ENCODE data around the gene MSX1. TPM values are rescaled to one million over a fixed set of nuclear protein-coding genes. Genes with fewer than 3 reads are reported as not detected.
A peak's percentile ranks its signal among the peaks of the same experiment; 100 is the strongest.

MSX1 gene
- total and polyA plus RNA-seq, 2 of the 13 experiments (the other 11 are each of a cell fraction or from before 2014, with no cell fraction given), result 12.1 to 14.9 TPM

DNA sequence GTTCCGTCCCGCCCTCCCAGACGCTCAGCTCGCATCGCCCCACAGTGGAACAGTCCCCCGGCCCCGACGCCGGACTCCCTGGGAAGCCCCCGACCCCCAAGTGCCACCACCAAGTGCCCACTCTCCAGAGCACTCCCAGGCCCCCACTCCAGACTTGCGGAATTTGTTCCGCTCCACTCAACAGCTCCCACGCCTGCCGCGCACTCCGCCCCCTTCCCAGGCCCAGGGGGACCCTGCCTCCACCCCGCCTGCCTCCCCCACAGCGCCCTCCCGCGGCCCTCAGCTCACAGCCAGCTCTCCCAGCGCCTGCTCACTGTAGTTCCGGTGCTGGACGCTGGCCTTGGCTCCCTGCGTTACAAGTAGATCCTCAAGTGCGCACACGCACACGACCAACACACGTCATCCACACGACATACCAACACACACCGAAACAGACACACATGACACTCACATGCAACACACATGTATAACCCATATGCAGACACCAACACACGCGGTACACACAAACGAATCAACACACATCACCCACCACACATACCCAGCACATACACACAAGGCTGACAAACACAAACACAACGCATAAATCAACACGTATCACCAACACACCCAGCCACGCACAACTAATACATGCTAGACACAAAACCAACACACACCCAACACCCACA, 8.0 kb downstream of the MSX1 start:
- H3K79me2 ChIP-seq (ENCODE audit: insufficient read depth, low read length), result no peaks in the 10 kb centered on the region
- FAIRE-seq (no peak), DNase-seq (ENCODE audit: low spot score) (no peak), ATAC-seq (peak; percentile 22)
- no peak overlapping the region for H3K9ac ChIP-seq (ENCODE audit: insufficient read depth, low read depth, low read length)
- H3K4me1 ChIP-seq (ENCODE audit: insufficient read depth, low read length), result peaks cover 9% of the 10 kb centered on the region; the same call in 1 of the 2 replicates
- no peak overlapping the region for H3K4me2 ChIP-seq (ENCODE audit: low read depth, low read length)
- no peak overlapping the region for H2AFZ ChIP-seq (ENCODE audit: low read length)
- no peak overlapping the region for H3K4me3 ChIP-seq (replicated peaks in 1 of 3; ENCODE audit: insufficient read depth in 1 of 3, low read depth in 2 of 3, low read length in 3 of 3)
- no peak overlapping the region for H3K27ac ChIP-seq (ENCODE audit: extremely low read length, insufficient read depth, low read length)
- intact Hi-C loops (cut with micrococcal nuclease; ENCODE audit: unreplicated experiment) (loop anchor here (10.0 kb wide), 1 partner anchor 323 kb away; the partner anchor contains the start of gene STX18), in situ Hi-C loops (cut with HindIII; ENCODE audit: extremely low pct_ligation_motif_present, low pct_unique_long_range_greater_than_20kb) (no loop called here)
- CTCF ChIA-PET (ENCODE audit: low intra/inter-chr PET ratio, low total read pairs), result no interaction called here
- no TSS peak for BruUV-seq (replicated peaks)
- peaks cover 0 to 41% of the 10 kb centered on the region in 2 experiments for H3K27me3 ChIP-seq (ENCODE audit: control insufficient read depth in 1 of 2, insufficient read depth in 2 of 2, low read length in 2 of 2)
- peaks cover 4 to 8% of the 10 kb centered on the region in 2 experiments; a peak in 3 of 5 replicates for H3K36me3 ChIP-seq (replicated peaks in 1 of 2; ENCODE audit: control insufficient read depth in 1 of 2, insufficient read depth in 2 of 2, low read length in 2 of 2)
- no peaks in the 10 kb centered on the region for H4K20me1 ChIP-seq (ENCODE audit: insufficient read depth, low read length)
- 76% methylated on average over 21 of the region's 36 CpGs for WGBS (ENCODE audit: low lambda C conversion rate)
- POLR2A ChIA-PET, result no interaction called here
- H3K9me3 ChIP-seq (ENCODE audit: low read length), result no peaks in the 10 kb centered on the region
- no peak for TF ChIP-seq ZNF792 (CRISPR knock-in tag; IDR thresholded peaks at IDR 0.05)
- TF ChIP-seq, protein P1, sequence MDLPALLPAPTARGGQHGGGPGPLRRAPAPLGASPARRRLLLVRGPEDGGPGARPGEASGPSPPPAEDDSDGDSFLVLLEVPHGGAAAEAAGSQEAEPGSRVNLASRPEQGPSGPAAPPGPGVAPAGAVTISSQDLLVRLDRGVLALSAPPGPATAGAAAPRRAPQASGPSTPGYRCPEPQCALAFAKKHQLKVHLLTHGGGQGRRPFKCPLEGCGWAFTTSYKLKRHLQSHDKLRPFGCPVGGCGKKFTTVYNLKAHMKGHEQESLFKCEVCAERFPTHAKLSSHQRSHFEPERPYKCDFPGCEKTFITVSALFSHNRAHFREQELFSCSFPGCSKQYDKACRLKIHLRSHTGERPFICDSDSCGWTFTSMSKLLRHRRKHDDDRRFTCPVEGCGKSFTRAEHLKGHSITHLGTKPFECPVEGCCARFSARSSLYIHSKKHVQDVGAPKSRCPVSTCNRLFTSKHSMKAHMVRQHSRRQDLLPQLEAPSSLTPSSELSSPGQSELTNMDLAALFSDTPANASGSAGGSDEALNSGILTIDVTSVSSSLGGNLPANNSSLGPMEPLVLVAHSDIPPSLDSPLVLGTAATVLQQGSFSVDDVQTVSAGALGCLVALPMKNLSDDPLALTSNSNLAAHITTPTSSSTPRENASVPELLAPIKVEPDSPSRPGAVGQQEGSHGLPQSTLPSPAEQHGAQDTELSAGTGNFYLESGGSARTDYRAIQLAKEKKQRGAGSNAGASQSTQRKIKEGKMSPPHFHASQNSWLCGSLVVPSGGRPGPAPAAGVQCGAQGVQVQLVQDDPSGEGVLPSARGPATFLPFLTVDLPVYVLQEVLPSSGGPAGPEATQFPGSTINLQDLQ (CRISPR knock-in tag; IDR thresholded peaks at IDR 0.05), result no peak
- no peak for TF ChIP-seq ISX (CRISPR knock-in tag; conservative IDR thresholded peaks at IDR 0.05)
- TF ChIP-seq SMYD3 (CRISPR knock-in tag; IDR thresholded peaks at IDR 0.05), result no peak
- TF ChIP-seq ZBTB44 (CRISPR knock-in tag; IDR thresholded peaks at IDR 0.05), result no peak
- no peak for TF ChIP-seq MTA3 (CRISPR knock-in tag; IDR thresholded peaks at IDR 0.05)
- TF ChIP-seq FOXA3 (CRISPR knock-in tag; IDR thresholded peaks at IDR 0.05), result no peak
- TF ChIP-seq, protein P2, sequence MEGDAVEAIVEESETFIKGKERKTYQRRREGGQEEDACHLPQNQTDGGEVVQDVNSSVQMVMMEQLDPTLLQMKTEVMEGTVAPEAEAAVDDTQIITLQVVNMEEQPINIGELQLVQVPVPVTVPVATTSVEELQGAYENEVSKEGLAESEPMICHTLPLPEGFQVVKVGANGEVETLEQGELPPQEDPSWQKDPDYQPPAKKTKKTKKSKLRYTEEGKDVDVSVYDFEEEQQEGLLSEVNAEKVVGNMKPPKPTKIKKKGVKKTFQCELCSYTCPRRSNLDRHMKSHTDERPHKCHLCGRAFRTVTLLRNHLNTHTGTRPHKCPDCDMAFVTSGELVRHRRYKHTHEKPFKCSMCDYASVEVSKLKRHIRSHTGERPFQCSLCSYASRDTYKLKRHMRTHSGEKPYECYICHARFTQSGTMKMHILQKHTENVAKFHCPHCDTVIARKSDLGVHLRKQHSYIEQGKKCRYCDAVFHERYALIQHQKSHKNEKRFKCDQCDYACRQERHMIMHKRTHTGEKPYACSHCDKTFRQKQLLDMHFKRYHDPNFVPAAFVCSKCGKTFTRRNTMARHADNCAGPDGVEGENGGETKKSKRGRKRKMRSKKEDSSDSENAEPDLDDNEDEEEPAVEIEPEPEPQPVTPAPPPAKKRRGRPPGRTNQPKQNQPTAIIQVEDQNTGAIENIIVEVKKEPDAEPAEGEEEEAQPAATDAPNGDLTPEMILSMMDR (CRISPR knock-in tag; IDR thresholded peaks at IDR 0.05), result peak; percentile 28; the same call in 1 of the 2 replicates
- no peak for TF ChIP-seq KLF15 (CRISPR knock-in tag; IDR thresholded peaks at IDR 0.05; ENCODE audit: borderline replicate concordance)
- no peak for TF ChIP-seq ZNF12 (CRISPR knock-in tag; IDR thresholded peaks at IDR 0.05)
- no peak for TF ChIP-seq MXD3 (CRISPR knock-in tag; IDR thresholded peaks at IDR 0.05)
- no peak for TF ChIP-seq ZBTB14 (CRISPR knock-in tag; IDR thresholded peaks at IDR 0.05)
- no peak for TF ChIP-seq IKZF5 (CRISPR knock-in tag; IDR thresholded peaks at IDR 0.05)
- TF ChIP-seq, protein P3, sequence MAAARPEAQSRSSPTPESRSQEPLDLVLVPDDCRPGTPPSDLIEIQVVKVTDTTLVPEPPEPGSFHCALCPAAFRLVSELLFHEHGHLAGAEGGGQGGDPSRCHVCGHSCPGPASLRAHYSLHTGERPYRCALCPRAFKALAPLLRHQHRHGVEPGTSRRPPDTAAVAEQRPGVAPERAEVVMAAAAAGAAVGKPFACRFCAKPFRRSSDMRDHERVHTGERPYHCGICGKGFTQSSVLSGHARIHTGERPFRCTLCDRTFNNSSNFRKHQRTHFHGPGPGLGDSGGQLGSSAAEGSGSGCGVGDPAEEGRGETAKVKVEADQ (CRISPR knock-in tag; IDR thresholded peaks at IDR 0.05; ENCODE audit: borderline replicate concordance), result no peak
